Measurements from ENCODE around the gene HBZ. TPM values are rescaled to one million over a fixed set of nuclear protein-coding genes. Genes with fewer than 3 reads are reported as not detected.
"Not testable (repeated sequence)": the region's sequence is repeated elsewhere in the genome, so short reads cannot be mapped to it uniquely, and the experiment has no call there.

Gene HBZ
- total and polyA plus RNA-seq, 4 donors = 1.1 to 5.0 (median 2.4) TPM

DNA sequence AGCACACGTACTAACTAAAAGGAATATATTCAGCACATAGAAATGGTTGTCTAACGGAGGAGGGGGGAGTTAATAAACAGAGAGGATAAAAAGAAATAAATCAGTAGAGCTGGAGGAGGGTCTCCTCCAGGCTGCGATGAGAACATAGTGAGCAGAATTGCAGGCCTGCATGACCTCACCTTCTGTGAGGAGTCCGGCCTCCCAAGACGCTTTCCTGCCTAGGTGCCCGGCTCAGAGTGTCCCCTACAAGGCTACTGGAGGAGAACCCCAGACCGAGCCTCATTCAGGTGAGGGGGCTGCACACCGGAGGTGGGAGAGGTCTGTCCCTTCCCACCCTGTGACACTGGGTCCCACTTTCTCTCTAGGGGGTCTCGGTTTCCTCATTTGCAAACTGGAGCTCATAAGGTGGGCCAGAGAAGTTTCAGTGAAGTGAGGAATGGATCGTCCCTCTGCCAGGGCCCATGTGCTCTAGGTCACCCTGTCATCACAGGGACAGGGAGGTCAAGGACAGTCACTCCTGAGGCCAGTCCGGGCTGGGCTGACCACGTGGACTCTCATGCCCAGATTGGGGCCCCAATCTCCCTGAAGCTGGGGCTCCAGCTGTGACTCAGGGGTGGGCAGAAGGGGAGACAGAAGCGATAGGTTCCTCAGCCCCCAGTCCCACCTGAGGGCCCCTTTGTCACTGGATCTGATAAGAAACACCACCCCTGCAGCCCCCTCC lies 10.0 kb downstream of the HBZ start:
- no peak for DNase-seq (ENCODE audit: low read depth in 4 of 6, low spot score in 6 of 6)

DNA sequence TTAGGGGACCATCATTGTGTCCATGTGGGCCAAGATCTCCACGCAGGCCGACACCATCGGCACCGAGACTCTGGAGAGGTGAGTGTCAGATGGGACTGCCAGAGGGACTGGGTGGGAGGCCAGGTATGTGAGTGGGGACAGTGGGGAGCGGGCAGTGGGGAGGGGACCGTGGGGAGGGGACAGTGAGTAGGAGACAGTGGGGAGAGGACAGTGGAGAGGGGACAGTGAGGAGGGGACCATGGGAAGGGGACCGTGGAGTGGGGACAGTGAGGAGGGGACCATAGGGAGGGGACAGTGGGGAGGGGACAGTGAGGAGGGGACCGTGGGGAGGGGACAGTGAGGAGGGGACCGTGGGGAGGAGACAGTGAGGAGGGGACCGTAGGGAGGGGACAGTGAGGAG lies 10.7 kb downstream of the HBZ start:
- peaks cover 21% of the 10 kb centered on the region for H3K4me1 ChIP-seq (ENCODE audit: control insufficient read depth, insufficient read depth, low read length)
- H3K36me3 ChIP-seq (ENCODE audit: control insufficient read depth, insufficient read depth, low read length); H3K9me3 ChIP-seq (ENCODE audit: control insufficient read depth, insufficient read depth, low read length); H3K4me3 ChIP-seq (ENCODE audit: low read depth, low read length); H3K27ac ChIP-seq (ENCODE audit: low read depth, low read length); DNase-seq (ENCODE audit: low read depth in 4 of 6, low spot score in 6 of 6): not testable (repeated sequence)
- peaks cover 54% of the 10 kb centered on the region for H3K27me3 ChIP-seq (ENCODE audit: control insufficient read depth, insufficient read depth, low read length)
- WGBS (ENCODE audit: insufficient coverage) = 67% methylated on average over 3 of the region's 10 CpGs

More for the DNA sequence above, 10.0 kb downstream of the HBZ start:
- Histone ChIP-seq H3K27me3 (ENCODE audit: control insufficient read depth, insufficient read depth, low read length) (peaks cover 51% of the 10 kb centered on the region), H3K36me3 (ENCODE audit: control insufficient read depth, insufficient read depth, low read length) (no peaks in the 10 kb centered on the region), H3K4me3 (ENCODE audit: low read depth, low read length) (no peak overlapping the region), H3K4me1 (ENCODE audit: control insufficient read depth, insufficient read depth, low read length) (peaks cover 21% of the 10 kb centered on the region), H3K27ac (ENCODE audit: low read depth, low read length) (no peak overlapping the region), H3K9me3 (ENCODE audit: control insufficient read depth, insufficient read depth, low read length) (no peaks in the 10 kb centered on the region)
- WGBS (ENCODE audit: insufficient coverage) = 87% methylated on average over 8 of the region's 13 CpGs

DNA sequence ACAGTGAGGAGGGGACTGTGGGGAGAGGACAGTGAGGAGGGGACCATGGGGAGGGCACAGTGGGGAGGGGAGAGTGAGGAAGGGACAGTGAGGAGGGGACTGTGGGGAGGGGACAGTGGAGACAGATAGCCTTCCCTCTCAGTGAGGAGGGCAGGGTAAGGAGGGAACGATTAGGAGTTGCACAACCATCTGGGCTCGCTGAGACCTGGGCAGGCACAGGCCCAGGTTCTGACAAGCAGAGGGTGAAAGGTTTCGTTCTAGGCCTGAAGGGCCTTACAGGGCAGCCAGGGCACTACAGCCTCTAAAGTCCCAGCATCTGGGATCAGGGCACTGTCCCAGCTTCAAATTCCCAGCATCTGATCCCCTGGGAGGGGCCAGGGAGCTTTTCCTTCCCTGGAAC lies 11.3 kb downstream of the HBZ start:
- not testable (repeated sequence) for H3K27ac ChIP-seq (ENCODE audit: low read depth, low read length); DNase-seq (ENCODE audit: low read depth in 4 of 6, low spot score in 6 of 6); H3K9me3 ChIP-seq (ENCODE audit: control insufficient read depth, insufficient read depth, low read length); H3K36me3 ChIP-seq (ENCODE audit: control insufficient read depth, insufficient read depth, low read length); H3K4me3 ChIP-seq (ENCODE audit: low read depth, low read length)
- WGBS (ENCODE audit: insufficient coverage) = no CpG with 5 or more reads among the region's 3 CpGs
- H3K27me3 ChIP-seq (ENCODE audit: control insufficient read depth, insufficient read depth, low read length) = peaks cover 56% of the 10 kb centered on the region
- H3K4me1 ChIP-seq (ENCODE audit: control insufficient read depth, insufficient read depth, low read length) = peaks cover 21% of the 10 kb centered on the region

DNA sequence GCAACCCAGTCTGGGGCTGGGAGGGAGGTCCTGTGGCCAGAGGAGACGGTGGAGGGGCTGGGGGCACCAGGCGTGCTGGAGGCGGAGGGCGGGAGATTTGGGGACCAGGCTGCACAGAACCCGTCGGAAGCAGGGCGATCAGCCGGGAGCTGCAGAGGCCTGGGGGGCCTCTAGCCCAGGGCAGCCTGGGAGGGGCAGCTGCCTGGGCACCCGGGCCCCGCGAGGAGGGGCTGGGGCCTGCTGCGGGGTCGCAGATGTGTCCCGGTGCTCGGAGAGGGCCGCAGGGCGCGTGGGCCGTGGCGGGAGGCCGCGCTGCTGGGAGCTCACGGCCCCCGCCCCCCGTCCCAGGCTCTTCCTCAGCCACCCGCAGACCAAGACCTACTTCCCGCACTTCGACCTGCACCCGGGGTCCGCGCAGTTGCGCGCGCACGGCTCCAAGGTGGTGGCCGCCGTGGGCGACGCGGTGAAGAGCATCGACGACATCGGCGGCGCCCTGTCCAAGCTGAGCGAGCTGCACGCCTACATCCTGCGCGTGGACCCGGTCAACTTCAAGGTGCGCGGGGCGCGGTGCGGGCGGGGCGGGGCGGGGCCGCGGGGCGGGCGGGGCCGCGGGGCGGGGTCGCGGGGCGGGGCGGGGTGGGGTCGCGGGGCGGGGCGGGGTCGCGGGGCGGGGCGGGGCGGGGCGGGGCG lies 11.8 kb downstream of the HBZ start:
- not testable (repeated sequence) for DNase-seq (ENCODE audit: low read depth in 4 of 6, low spot score in 6 of 6); H3K36me3 ChIP-seq (ENCODE audit: control insufficient read depth, insufficient read depth, low read length); H3K27ac ChIP-seq (ENCODE audit: low read depth, low read length); H3K9me3 ChIP-seq (ENCODE audit: control insufficient read depth, insufficient read depth, low read length); H3K4me3 ChIP-seq (ENCODE audit: low read depth, low read length)
- no CpG with 5 or more reads among the region's 80 CpGs for WGBS (ENCODE audit: insufficient coverage)
- H3K27me3 ChIP-seq (ENCODE audit: control insufficient read depth, insufficient read depth, low read length) = peaks cover 58% of the 10 kb centered on the region
- peaks cover 21% of the 10 kb centered on the region for H3K4me1 ChIP-seq (ENCODE audit: control insufficient read depth, insufficient read depth, low read length)

DNA sequence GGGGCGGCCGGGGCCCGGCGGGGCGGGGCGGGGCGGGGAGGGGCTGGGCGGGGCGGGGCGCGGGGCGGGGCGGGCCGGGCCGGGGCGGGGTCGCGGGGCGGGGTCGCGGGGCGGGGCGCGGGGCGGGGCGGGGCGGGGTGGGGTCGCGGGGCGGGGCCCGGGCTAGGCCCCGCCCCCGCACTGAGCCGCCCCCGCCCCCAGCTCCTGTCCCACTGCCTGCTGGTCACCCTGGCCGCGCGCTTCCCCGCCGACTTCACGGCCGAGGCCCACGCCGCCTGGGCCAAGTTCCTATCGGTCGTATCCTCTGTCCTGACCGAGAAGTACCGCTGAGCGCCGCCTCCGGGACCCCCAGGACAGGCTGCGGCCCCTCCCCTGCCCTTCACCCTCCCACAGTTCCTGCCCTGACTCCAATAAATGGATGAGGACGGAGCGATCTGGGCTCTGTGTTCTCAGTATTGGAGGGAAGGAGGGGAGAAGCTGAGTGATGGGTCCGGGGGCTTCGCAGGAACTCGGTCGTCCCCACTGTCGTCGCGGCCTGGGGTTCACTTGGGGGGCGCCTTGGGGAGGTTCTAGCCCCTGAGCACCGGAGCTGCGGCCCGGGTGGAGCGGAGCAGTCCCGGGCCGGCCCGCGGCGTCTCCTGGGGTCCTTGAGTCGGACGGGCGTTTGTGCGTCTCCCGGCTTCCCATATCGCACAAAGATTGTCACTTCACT lies 12.5 kb downstream of the HBZ start:
- no peak overlapping the region for H3K27ac ChIP-seq (ENCODE audit: low read depth, low read length)
- DNase-seq (ENCODE audit: low read depth in 4 of 6, low spot score in 6 of 6) = no peak
- WGBS (ENCODE audit: insufficient coverage) = under 1% methylated on average over 40 of the region's 77 CpGs
- H3K4me1 ChIP-seq (ENCODE audit: control insufficient read depth, insufficient read depth, low read length) = peaks cover 21% of the 10 kb centered on the region
- peaks cover 58% of the 10 kb centered on the region for H3K27me3 ChIP-seq (ENCODE audit: control insufficient read depth, insufficient read depth, low read length)
- peak overlapping the region; percentile 12 for H3K4me3 ChIP-seq (ENCODE audit: low read depth, low read length)
- H3K36me3 ChIP-seq (ENCODE audit: control insufficient read depth, insufficient read depth, low read length) = no peaks in the 10 kb centered on the region
- H3K9me3 ChIP-seq (ENCODE audit: control insufficient read depth, insufficient read depth, low read length) = no peaks in the 10 kb centered on the region

DNA sequence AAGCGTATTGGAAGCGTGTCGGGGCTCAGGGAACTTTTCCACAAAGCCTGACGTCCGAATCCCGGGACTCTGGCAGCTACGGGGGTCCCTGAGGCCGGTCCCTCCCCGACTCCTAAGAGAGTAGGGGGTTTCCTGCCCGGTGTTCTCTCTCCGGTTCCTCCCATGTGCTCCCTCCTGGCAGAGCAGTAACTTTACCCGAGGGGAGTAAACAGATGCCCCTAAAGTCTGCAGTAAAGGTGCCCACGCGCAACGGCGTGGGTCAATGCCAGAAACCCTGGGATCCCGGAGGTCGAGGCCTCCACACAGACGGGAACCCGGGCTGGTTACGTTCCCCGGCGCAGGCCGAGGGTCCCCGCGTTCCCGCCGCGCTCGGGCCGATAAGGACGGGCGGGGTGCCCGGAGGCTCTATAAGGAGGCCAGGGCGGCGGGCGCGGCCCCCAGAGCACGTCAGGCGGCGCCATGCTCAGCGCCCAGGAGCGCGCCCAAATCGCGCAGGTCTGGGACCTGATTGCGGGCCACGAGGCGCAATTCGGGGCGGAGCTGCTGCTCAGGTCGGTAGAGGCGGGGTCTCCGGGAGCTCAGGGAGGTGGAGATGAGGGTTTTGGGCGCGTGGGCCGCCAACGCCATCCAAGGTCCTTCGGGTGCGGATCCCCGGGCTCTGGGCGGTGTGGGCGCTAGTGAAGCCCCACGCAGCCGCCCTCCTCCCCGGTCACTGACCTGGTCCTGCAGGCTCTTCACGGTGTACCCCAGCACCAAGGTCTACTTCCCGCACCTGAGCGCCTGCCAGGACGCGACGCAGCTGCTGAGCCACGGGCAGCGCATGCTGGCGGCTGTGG lies 13.3 kb downstream of the HBZ start, which contains the start of gene HBM:
Gene HBM (plus strand): TSS at position 440 of the 836 bp plus-strand sequence. CDS start 20 bp downstream, at position 460.
- no peak for DNase-seq (ENCODE audit: low read depth in 4 of 6, low spot score in 6 of 6)
- Histone ChIP-seq H3K4me1 (ENCODE audit: control insufficient read depth, insufficient read depth, low read length) (peaks cover 21% of the 10 kb centered on the region), H3K27me3 (ENCODE audit: control insufficient read depth, insufficient read depth, low read length) (peaks cover 63% of the 10 kb centered on the region), H3K27ac (ENCODE audit: low read depth, low read length) (no peak within 1 kb of the TSS), H3K36me3 (ENCODE audit: control insufficient read depth, insufficient read depth, low read length) (no peaks in the 10 kb centered on the region), H3K9me3 (ENCODE audit: control insufficient read depth, insufficient read depth, low read length) (no peaks in the 10 kb centered on the region), H3K4me3 (ENCODE audit: low read depth, low read length) (peak within 1 kb of the TSS; percentile 12)
- WGBS (ENCODE audit: insufficient coverage) = under 1% methylated on average over 74 of the region's 75 CpGs

DNA sequence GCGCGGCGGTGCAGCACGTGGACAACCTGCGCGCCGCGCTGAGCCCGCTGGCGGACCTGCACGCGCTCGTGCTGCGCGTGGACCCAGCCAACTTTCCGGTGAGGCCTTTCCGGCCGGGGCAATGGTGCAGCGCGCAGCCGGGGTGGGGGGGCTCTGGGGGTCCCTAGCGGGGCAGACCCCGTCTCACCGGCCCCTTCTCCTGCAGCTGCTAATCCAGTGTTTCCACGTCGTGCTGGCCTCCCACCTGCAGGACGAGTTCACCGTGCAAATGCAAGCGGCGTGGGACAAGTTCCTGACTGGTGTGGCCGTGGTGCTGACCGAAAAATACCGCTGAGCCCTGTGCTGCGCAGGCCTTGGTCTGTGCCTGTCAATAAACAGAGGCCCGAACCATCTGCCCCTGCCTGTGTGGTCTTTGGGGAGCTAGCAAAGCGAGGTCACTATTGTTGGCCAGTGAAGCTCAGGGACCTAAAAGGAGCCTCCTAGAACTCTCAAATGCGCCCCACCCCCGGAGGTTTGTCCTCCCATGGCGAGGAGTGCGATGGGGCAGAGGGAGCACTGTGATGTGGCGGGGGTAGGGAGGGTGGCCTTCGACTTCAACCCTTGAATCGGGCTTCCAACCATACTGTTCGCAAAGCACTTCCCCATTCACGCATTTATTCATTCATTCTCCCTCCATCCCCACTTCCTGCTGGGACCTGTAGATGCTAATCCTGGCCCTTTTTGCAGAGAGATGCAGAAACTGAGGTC lies 14.1 kb downstream of the HBZ start:
- Histone ChIP-seq H3K27ac (ENCODE audit: low read depth, low read length) (no peak overlapping the region), H3K27me3 (ENCODE audit: control insufficient read depth, insufficient read depth, low read length) (peaks cover 65% of the 10 kb centered on the region), H3K4me3 (ENCODE audit: low read depth, low read length) (no peak overlapping the region), H3K4me1 (ENCODE audit: control insufficient read depth, insufficient read depth, low read length) (peaks cover 21% of the 10 kb centered on the region), H3K36me3 (ENCODE audit: control insufficient read depth, insufficient read depth, low read length) (no peaks in the 10 kb centered on the region), H3K9me3 (ENCODE audit: control insufficient read depth, insufficient read depth, low read length) (no peaks in the 10 kb centered on the region)
- DNase-seq (ENCODE audit: low read depth in 4 of 6, low spot score in 6 of 6) = peak in 1 of 6 donors; percentile 31
- WGBS (ENCODE audit: insufficient coverage) = 1% methylated on average over 39 of the region's 45 CpGs

DNA sequence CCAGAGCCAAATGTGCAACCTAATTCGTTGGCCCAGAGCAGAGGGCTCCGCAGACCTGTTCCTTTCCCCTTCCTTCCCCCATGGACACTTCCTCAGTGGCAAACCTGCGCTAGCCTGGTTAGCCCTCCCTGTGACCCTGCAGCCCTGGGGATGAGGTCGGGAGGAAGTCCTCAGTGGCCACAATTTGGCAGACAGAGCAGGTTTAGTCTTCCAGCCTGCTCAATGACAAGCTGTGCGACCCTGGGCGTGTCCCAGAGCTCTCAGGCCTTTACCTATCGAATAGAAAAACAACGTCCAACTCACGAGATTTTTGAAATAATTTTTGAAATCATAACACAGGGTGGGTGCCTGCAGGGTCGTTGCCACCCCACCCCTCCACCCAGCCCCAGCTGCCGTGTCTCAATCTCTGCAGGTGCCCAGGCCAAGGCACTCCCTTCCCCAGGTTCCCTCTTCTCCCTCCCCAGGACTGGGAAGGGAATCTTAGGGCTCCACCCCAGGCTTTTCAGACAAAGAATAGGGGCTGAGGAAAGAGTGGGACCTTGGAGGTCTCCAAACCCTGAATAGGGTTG lies 14.8 kb downstream of the HBZ start:
- no peak for DNase-seq (ENCODE audit: low read depth in 4 of 6, low spot score in 6 of 6)
- WGBS (ENCODE audit: insufficient coverage) = 16% methylated on average over 10 of the region's 11 CpGs
- H3K27ac ChIP-seq (ENCODE audit: low read depth, low read length) = no peak overlapping the region
- no peaks in the 10 kb centered on the region for H3K9me3 ChIP-seq (ENCODE audit: control insufficient read depth, insufficient read depth, low read length)
- H3K36me3 ChIP-seq (ENCODE audit: control insufficient read depth, insufficient read depth, low read length) = no peaks in the 10 kb centered on the region
- H3K4me1 ChIP-seq (ENCODE audit: control insufficient read depth, insufficient read depth, low read length) = peaks cover 21% of the 10 kb centered on the region
- no peak overlapping the region for H3K4me3 ChIP-seq (ENCODE audit: low read depth, low read length)
- peaks cover 68% of the 10 kb centered on the region for H3K27me3 ChIP-seq (ENCODE audit: control insufficient read depth, insufficient read depth, low read length)

All from spinal cord (tissue), 10 donors.